K562 (cell line): ENCODE measurements around the gene NMRK1. TPM values are rescaled to one million over a fixed set of nuclear protein-coding genes. Genes with fewer than 3 reads are reported as not detected.

Experiments
- ATAC-seq: fragments of 200-7000 bp; cut with Tn5 transposase; 3 replicates; pipeline ENCODE4 v1.9.1; 2020; ENCODE audit warnings: moderate library complexity
- BruUV-seq: library from RNA; stranded (reverse); fragments of 400-500 nt; replicated peaks from 2 replicates; lab custom pipeline; 2021; lab: Mats Ljungman, UMichigan
- CTCF ChIA-PET: fragments of 300-600 bp; formaldehyde crosslinking; extraction: SDS; loops from one replicate; lab custom pipeline; 2021; ENCODE audit warnings: low intra/inter-chr PET ratio; lab: Yijun Ruan, JAX
- POLR2A ChIA-PET: fragments of 300-600, 350-650 bp; sonication (Branson Sonifier 250); formaldehyde crosslinking; extraction: SDS; loops from one replicate; lab custom pipeline; 2021; ENCODE audit warnings: antibody characterized with exemption, inconsistent platforms; lab: Yijun Ruan, JAX
- DNase-seq, 4 experiments: peaks; one replicate each; pipeline versions ENCODE4 v3.0.0 to v3.0.0-alpha.2; 2011 to 2018; ENCODE audit warnings: low spot score in 3 of 4, mixed read lengths in 3 of 4; ENCODE audit errors: extremely low read depth in 1 of 4
- FAIRE-seq: peaks from 2 replicates; lab custom pipeline; 2011; peaks lifted over from hg19 to GRCh38; lab: Jason Lieb, UNC
- H2AFZ ChIP-seq: 2 replicates; pipeline ENCODE4 v1.6.0; 2011; ENCODE audit warnings: low read depth, low read length, control low read depth, inconsistent platforms
- H3K27ac ChIP-seq: fragments of 200-600 bp; 3 replicates; pipeline ENCODE4 v1.8.0; 2011; ENCODE audit warnings: low read depth, mild to moderate bottlenecking, control low read depth, inconsistent platforms, low read length, moderate library complexity, mixed read lengths; ENCODE audit errors: extremely low read depth
- H3K27me3 ChIP-seq, 2 experiments: fragments of 300-600 bp in 1 of 2; 2 replicates in 1 of 2; 3 replicates in 1 of 2; pipeline versions ENCODE4 v1.6.0 to v1.8.0; 2011; ENCODE audit warnings: inconsistent platforms in 2 of 2, low read length in 2 of 2, mild to moderate bottlenecking in 1 of 2, mixed read lengths in 1 of 2, moderate library complexity in 1 of 2; ENCODE audit not compliant: control insufficient read depth in 2 of 2, insufficient read depth in 2 of 2
- H3K36me3 ChIP-seq: fragments of 300-600 bp; 3 replicates; pipeline ENCODE4 v1.8.0; 2011; ENCODE audit warnings: mild to moderate bottlenecking, low read length, inconsistent platforms; ENCODE audit not compliant: control insufficient read depth, insufficient read depth
- H3K4me1 ChIP-seq, 2 experiments: fragments of 200-600 bp in 1 of 2; replicated peaks in 1 of 2; 2 replicates in 1 of 2; 3 replicates in 1 of 2; pipeline versions ENCODE4 v1.5.1 to v1.8.0; 2011; ENCODE audit warnings: inconsistent platforms in 2 of 2, low read length in 2 of 2, mild to moderate bottlenecking in 1 of 2, mixed read lengths in 1 of 2, moderate library complexity in 1 of 2; ENCODE audit not compliant: control insufficient read depth in 2 of 2, insufficient read depth in 2 of 2
- H3K4me2 ChIP-seq: 2 replicates; pipeline ENCODE4 v1.6.1; 2011; ENCODE audit warnings: low read length, control low read depth, inconsistent platforms, mixed read lengths; ENCODE audit not compliant: insufficient read depth
- H3K4me3 ChIP-seq: fragments of 200-600 bp; sonication (generic), shearing (Covaris generic); 2 replicates; pipeline ENCODE4 v1.5.1; 2016; ENCODE audit warnings: control low read depth, inconsistent platforms
- H3K79me2 ChIP-seq: fragments of 200-600 bp; 3 replicates; pipeline ENCODE4 v1.8.0; 2011; ENCODE audit warnings: low read length, inconsistent platforms; ENCODE audit not compliant: control insufficient read depth, insufficient read depth
- H3K9ac ChIP-seq, 2 experiments: 2 replicates each; pipeline versions ENCODE4 v1.6.0 to v1.6.1; 2011; ENCODE audit warnings: low read depth in 2 of 2, low read length in 2 of 2, control low read depth in 1 of 2, inconsistent platforms in 1 of 2, mild to moderate bottlenecking in 1 of 2, mixed read lengths in 1 of 2; ENCODE audit not compliant: insufficient read depth in 1 of 2
- H3K9me1 ChIP-seq: one replicate; pipeline ENCODE4 v1.6.0; 2011; ENCODE audit warnings: inconsistent platforms, mild to moderate bottlenecking, low read length, moderate library complexity; ENCODE audit not compliant: control insufficient read depth, insufficient read depth
- H3K9me3 ChIP-seq: replicated peaks from 2 replicates; pipeline ENCODE4 v1.5.1; 2011; ENCODE audit warnings: low read depth, low read length, inconsistent platforms; ENCODE audit not compliant: control insufficient read depth, insufficient read depth
- H4K20me1 ChIP-seq: replicated peaks from 2 replicates; pipeline ENCODE4 v1.6.1; 2011; ENCODE audit warnings: low read length, inconsistent platforms, mixed read lengths; ENCODE audit not compliant: control insufficient read depth, insufficient read depth
- PYGO2 ChIP-seq: fragments of 450-650 bp; IDR thresholded peaks from 2 replicates; pipeline ENCODE4 v1.6.1; 2016; ENCODE audit warnings: mild to moderate bottlenecking, missing genetic modification characterization, moderate library complexity, missing compliant biosample characterization
- SMARCE1 ChIP-seq: fragments of 450-650 bp; IDR thresholded peaks from 2 replicates; pipeline ENCODE4 v1.7.1; 2016; ENCODE audit warnings: mild to moderate bottlenecking
- TAL1 ChIP-seq: fragments of 450-650 bp; IDR thresholded peaks from 2 replicates; pipeline ENCODE4 v1.6.1; 2016; ENCODE audit warnings: mild to moderate bottlenecking
- ZNF124 ChIP-seq: sonication (generic); formaldehyde crosslinking; IDR thresholded peaks from 2 replicates; pipeline ENCODE4 v1.8.1; 2022; ENCODE audit warnings: missing genetic modification reagents
- ZNF695 ChIP-seq: fragments of 450-650 bp; formaldehyde crosslinking; IDR thresholded peaks from 2 replicates; pipeline ENCODE4 v1.4.0; 2020; ENCODE audit warnings: mild to moderate bottlenecking, moderate library complexity
- WGBS: fragments of 100-300 bp; shearing (Covaris generic); methylation state at CpG from one replicate; pipeline ENCODE4 v1.1.6; 2016; ENCODE audit warnings: low coverage, mixed read lengths; ENCODE audit not compliant: insufficient coverage; ENCODE audit errors: missing lambda C conversion rate; 5-methylcytosine and 5-hydroxymethylcytosine counted together
- in situ Hi-C: fragments of 300-500 bp; cut with MboI; formaldehyde crosslinking; loops from 4 replicates; pipeline ENCODE4 v1.15.0; 2018; ENCODE audit warnings: inconsistent platforms, mixed read lengths
- intact Hi-C: fragments of 100-400 bp; cut with micrococcal nuclease; formaldehyde crosslinking; loops from 2 replicates; pipeline ENCODE4 v1.14.2; 2022
- polyA plus RNA-seq, 8 experiments: library from polyadenylated mRNA; depleted of rRNA in 4 of 8; stranded (reverse) in 5 of 8; unstranded in 3 of 8; fragments of >200 nt; fragmentation: Nextera tagmentation in 2 of 8; fragmentation: Illumina TruSeq in 1 of 8; extraction: Ambion mirVana in 2 of 8; extraction: Trizol in 1 of 8; gene quantifications; 2 replicates each; pipeline versions ENCODE4 v1.2.1 to v1.2.3, GENCODE V29; 2011 to 2014; ENCODE audit warnings: inconsistent platforms in 1 of 8, missing spikeins in 1 of 8
- total RNA-seq, 7 experiments: library from RNA; depleted of rRNA in 6 of 7; stranded (reverse); fragments of >200 nt in 6 of 7; fragmentation: Illumina TruSeq in 2 of 7; extraction: Trizol in 2 of 7; gene quantifications; 2 replicates each; pipeline versions ENCODE4 v1.2.1 to v1.2.3, GENCODE V29; 2011 to 2021; ENCODE audit warnings: low replicate concordance in 1 of 7
- TF ChIP-seq, protein P1 (sequence below): fragments of 450-650 bp; formaldehyde crosslinking; IDR thresholded peaks from 2 replicates; pipeline ENCODE4 v1.4.0; 2020; ENCODE audit warnings: mild to moderate bottlenecking

Gene NMRK1
- total and polyA plus RNA-seq, 9 of the 15 experiments (the other 6 are each of a cell fraction or from before 2014, with no cell fraction given) = 1.1 to 3.5 (median 1.7) TPM

DNA sequence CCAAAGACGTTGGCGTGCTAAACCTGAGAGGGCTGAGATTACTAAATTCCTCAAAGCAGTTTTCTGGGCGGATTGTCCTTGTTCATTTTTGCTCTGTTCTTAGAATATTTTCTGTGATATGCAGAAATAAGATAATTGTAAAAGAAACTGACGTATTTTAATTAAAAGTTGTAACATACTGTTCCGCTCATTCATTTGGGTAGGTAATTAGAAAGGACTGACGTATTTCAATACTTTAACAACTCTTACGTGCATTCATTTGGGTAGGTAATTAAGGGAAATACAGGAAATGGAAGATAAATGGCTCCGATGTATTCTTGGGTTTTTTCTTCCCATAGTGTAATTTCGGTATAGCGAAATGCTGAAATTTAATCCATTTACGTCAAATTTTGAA, 1.4 kb upstream of the NMRK1 start:
- Histone ChIP-seq H2AFZ (peak overlapping the region; percentile 81), H3K4me2 (peak overlapping the region; percentile 84), H4K20me1 (no peaks in the 10 kb centered on the region), H3K79me2 (peaks cover 28% of the 10 kb centered on the region), H3K27ac (peak overlapping the region; percentile 73; the same call in 1 of the 3 replicates), H3K9me1 (no peaks in the 10 kb centered on the region), H3K9ac (peak overlapping the region in 1 of 2 experiments; percentile 64; a peak in 3 of 4 replicates), H3K4me3 (peak overlapping the region; percentile 86), H3K36me3 (no peaks in the 10 kb centered on the region), H3K4me1 (peaks cover 8 to 20% of the 10 kb centered on the region in 2 experiments; a peak in 4 of 5 replicates), H3K27me3 (no peaks in the 10 kb centered on the region), H3K9me3 (no peaks in the 10 kb centered on the region)
- CTCF ChIA-PET = no interaction called here
- BruUV-seq = no TSS peak
- no peak for DNase-seq
- WGBS = 17% methylated on average over 11 of the region's 11 CpGs
- intact Hi-C loops = loop anchor here (5.0 kb wide), 2 partner anchors 62 to 98 kb away; partner anchors contain the start of gene CARNMT1
- in situ Hi-C loops = no loop called here
- POLR2A ChIA-PET = interaction anchor here (0.7 kb wide), 1 partner anchor 16 kb away, joined by 3 read pairs; no protein-coding TSS in a partner anchor
- FAIRE-seq = no peak
- TF ChIP-seq, protein P1, sequence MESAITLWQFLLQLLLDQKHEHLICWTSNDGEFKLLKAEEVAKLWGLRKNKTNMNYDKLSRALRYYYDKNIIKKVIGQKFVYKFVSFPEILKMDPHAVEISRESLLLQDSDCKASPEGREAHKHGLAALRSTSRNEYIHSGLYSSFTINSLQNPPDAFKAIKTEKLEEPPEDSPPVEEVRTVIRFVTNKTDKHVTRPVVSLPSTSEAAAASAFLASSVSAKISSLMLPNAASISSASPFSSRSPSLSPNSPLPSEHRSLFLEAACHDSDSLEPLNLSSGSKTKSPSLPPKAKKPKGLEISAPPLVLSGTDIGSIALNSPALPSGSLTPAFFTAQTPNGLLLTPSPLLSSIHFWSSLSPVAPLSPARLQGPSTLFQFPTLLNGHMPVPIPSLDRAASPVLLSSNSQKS (CRISPR knock-in tag) = no peak
- no peak for TF ChIP-seq ZNF124 (CRISPR knock-in tag)
- TF ChIP-seq SMARCE1 = 0 out of 2 replicates have a peak, but pooled peaks have one; percentile 9
- no peak for TF ChIP-seq ZNF695
- TF ChIP-seq TAL1 = no peak
- no peak for TF ChIP-seq PYGO2
- ATAC-seq = no peak
